Activated naive CD8-positive, alpha-beta T cell treated with anti-CD3 and anti-CD28 coated beads, Interleukin-2, amount 50 U/mL, for 16 hours (primary cell): Measurements from ENCODE around the gene NEU4.
"Not testable (repeated sequence)": the region's sequence is repeated elsewhere in the genome, so short reads cannot be mapped to it uniquely, and the experiment has no call there.

ENCODE experiments used
- DNase-seq: peaks from one replicate; pipeline ENCODE4 v3.0.0-alpha.2; 2020; ENCODE audit warnings: low read depth, low spot score

NEU4 gene

GRCh38 chr2:241775223-241776177 is 33.5 kb upstream of the NEU4 start:
- no peak for DNase-seq

DNA sequence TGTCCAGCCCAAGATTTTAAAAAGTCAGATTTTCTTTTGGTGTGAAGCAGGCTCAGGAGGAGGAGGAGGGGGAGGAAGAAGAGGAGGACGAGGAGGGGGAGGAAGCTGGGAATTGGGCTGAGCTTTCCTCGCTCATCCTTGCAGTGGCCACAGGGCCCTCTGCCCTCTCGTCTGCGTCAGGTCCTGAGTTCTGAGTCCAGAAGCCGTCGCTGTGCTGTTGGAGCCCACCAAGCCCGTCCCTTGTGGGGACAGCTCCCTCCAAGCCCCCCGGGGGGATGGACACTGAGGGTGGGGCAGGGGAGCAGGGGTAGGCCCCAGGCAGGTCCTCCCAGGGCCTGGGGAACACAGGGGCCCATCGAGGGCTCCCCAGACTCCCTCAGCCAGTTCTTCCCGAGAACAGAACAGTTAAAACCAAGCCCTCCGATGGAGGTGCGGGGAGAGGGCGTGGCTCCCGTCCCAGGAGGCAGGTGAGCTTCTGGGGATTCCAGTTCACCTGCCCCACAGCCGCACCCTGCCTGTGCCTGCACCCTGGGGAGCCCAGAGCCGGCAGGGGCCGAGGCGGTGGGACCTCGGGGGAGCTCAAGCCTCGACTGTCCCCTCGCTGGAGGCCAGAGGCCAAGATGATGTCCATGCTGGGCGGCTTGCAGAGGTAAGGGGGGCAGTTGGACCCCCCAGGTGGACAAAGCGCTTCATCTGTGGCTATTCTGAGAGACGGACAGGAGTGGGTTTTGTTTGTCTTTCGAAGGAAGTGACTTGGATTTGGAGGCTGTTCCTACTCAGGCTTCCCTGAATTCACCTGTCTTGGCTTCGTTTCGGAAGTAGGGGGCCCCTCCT is 32.4 kb upstream of the NEU4 start, which contains the start of gene GAL3ST2:
TSS of gene GAL3ST2 (plus strand) at position 487 of the 834 bp plus-strand sequence. CDS start at position 621, 134 bp downstream.
- DNase-seq = no peak

DNA sequence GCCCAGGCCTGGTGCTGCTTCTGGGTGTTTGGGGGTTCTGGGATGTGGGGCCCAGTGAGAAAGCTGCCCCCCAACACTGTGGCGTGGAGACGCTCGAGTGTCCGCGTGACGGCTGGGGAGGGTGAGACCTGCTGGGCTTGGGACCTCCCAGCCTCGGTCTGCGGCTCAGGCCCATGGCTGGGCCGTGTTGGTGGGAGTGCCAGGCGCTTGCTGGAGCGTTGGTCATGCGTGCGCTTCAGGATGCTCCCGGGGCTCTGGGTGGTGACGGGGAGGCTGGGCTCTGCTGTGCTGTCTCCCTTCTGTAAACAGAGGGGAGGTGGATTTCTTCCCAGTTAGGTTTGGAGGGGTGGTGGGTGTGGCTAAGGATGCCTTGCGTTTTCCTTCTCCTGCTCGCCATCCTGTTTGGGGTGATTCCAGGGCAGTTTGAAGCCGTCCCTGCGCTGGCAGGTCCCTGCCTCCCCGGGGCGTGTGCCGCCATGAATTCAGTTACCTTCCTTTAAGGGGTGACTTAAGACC is 31.8 kb upstream of the NEU4 start:
- no peak for DNase-seq

DNA sequence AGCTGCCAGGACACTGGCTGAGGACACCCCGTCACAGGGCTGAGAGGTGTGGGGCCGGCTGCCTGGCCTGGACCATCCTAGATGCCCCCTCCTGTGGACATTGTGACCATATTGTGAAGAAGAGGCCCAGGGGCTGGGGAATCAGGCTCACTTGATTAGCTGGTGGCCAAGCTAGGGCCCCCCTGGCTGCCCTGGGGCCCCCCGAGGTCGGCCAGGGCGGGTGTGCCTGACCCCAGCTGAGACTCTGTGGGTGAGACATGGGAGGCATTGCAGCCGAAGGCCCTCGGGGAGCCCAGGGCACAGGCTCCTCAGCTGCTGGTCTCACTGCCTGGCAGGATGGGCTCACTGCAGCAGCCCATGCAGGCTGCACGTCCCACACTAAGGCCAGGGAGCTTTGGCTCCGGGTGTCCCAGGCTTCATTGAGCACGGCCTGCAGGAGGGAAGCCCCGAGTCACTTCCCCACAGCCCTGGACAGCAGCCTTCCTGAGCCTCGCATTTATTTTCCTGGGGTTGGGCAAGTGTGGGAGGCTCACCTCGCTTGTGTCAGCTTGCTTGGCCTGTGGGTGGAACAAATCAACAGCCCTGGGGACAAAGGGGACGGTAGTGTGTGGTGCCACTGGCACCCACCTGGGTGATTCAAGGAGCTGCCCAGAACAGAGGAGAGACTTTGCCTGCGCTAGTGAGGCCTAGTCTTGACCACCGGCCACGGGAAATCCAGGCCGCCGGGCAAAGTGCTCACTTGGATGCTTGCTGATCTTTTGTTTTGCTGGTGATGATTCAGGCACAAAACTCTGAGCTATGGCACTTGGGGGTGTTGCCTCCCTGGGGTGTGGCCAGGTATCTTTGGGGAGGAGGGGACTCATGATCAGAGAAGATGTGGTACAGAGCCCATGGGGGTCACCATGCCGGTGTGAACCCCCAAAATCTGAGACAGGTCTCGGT is 31.0 kb upstream of the NEU4 start:
- no peak for DNase-seq

DNA sequence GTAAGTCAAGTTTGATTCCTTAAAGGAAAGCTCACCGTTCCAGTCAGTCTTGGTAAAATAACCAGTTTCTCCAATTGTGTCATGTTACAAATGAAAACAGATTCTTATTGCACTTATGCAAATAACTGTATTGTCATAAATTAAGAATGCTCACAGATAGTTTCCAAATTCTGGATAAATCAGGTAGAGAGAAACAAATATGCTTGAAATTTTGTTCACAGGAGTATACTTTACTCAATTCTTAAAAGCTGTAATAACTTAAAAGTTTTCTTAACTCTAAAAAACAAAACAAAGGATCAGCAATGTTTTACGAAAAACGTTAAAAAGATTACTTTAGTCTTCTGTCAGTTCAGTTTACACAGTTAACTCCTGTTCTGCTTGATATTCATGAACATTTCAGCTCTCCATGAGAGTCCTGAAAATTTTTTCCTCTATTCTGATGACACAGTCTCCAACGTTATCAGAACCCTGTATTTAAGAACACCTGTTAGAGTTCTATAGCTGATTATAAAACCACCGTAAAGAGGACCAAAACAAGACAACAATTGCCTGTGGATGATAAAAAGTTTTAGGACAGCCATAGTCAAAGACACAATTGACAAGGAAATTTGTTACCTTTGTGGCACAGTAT is 27.9 kb upstream of the NEU4 start:
- DNase-seq = no peak

DNA sequence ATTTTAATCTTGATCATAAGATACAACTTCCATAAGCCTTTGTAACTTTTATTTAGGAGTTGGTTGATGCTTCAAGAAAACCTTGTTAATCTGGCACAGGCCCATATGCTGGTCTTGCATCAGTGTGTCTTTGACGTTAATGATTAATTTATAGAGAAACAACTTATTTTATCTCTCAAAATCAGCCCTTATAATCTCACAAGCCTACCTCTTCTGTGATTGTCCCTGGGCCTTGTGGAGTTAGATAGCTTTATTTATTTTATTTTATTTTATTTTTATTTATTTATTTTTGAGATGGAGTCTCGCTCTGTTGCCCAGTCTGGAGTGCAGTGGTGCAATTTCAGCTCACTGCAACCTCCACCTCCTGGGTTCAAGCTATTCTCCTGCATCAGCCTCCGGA is 26.9 kb upstream of the NEU4 start:
- DNase-seq = not testable (repeated sequence)

- no peak for DNase-seq
Measured at GRCh38 chr2:241788135-241788534, 20.9 kb upstream of the NEU4 start.

DNA sequence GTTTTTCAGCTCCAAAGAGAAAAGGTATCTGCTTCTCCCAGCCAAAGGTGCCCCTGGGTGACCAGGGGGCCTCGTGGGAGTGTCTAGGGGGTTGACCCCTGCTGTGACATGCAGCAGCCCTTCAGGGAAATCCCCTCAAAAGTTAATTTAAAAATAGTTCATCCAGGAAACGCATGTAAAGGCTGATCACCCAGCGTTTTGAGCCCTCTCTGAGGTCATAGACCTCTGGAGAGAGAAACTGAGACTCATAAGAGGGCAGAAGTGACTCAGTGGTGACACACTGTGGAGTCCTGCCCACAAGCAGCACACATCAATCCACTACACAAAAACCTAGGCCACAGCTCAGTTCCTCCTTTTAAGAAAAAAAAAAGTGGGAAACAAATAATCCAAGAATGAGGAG is 20.4 kb upstream of the NEU4 start:
- no peak for DNase-seq

DNA sequence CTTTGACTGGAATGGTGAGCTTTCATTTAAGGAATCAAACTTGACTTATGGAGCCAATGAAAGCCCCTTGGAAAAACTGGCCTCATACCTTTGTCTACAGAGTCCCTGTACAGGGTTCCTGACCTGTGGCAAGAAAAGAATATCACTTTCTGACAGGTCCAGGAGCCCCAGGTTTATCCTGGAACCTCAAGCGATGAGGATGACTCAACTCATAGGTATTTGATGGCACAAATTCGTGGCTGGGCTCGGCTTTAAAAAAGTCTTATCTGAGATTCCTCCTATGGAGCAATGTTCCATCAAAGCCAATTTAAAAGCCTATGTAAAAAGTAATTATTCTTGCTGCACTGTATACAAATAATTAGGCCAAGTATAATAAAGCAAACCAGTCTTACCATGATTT is 17.6 kb upstream of the NEU4 start:
- not testable (repeated sequence) for DNase-seq

- DNase-seq = no peak
Measured at GRCh38 chr2:241793385-241793784, 15.6 kb upstream of the NEU4 start.

- DNase-seq = no peak
Measured at GRCh38 chr2:241794250-241794823, 14.7 kb upstream of the NEU4 start.

DNA sequence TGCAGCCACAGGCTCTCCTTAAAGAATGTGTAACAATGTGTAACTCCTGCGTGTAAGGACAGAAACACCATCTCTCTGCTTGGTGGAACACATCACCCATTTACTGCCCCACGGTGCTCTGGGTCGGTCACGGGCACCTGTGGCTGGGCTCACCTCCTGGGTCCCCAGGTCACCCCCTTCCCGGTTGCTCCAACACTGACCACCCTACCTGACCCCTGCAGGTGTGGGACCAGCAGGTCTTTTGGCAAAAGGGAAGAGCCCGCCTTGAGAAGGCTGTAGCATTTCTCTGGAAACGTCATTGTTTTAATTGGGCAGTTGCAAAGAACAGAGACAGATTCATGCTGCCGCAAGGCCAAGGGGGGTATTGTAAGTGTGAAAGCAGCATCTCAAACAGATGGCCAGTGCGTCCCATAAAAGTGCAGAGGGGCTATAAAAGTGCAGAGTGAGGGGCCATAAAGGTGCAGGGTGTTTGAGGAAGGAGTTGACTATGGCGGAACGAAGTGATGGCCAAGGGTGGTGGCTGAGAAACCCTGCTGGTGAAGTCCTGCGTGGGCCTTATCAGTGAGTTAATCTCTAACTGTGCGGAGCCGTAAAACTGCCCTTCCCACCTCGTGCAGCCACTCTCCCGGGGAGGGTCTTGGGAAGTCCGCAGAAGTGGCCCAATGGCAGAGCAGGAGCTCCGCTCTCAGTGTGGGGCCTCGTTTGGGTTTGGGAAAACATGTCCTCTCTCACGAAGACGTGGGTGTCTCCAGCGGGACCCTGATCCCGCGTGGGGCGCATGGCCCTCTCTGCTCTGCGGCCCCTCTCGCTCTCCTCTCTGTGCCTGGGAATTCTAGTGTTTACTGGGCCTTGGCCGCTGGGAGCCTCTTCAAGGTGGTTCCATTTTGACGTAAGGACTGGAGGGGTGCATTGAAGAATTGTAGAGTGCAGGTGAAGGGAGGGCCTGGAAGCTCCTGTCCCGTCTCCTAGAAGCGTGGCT is 13.7 kb upstream of the NEU4 start:
- DNase-seq = no peak

DNA sequence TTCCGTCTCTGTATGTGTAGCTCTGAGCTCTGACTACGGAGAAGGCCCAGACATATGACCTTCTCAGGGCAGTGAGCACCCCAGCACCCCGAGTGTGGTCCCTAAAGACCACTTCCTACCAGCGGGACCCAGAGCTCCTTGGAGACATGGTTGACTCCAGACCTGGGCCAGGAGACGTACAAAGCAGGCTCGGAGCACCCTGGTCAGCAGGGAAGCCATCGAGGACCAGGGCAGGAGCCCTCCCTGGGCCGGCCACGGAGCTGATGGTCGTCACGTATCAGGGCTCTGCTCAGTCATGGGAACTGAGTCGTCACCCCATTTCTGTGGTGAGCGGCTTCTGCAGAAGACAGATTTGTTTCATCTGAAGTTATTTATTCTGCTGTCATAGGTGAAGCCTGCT is 12.8 kb upstream of the NEU4 start:
- DNase-seq = no peak

GRCh38 chr2:241796610-241797138 is 12.3 kb upstream of the NEU4 start:
- no peak for DNase-seq

- no peak for DNase-seq
Measured at GRCh38 chr2:241797441-241798080, 11.4 kb upstream of the NEU4 start.

- DNase-seq = no peak
Measured at GRCh38 chr2:241798081-241798630, 10.8 kb upstream of the NEU4 start.

DNA sequence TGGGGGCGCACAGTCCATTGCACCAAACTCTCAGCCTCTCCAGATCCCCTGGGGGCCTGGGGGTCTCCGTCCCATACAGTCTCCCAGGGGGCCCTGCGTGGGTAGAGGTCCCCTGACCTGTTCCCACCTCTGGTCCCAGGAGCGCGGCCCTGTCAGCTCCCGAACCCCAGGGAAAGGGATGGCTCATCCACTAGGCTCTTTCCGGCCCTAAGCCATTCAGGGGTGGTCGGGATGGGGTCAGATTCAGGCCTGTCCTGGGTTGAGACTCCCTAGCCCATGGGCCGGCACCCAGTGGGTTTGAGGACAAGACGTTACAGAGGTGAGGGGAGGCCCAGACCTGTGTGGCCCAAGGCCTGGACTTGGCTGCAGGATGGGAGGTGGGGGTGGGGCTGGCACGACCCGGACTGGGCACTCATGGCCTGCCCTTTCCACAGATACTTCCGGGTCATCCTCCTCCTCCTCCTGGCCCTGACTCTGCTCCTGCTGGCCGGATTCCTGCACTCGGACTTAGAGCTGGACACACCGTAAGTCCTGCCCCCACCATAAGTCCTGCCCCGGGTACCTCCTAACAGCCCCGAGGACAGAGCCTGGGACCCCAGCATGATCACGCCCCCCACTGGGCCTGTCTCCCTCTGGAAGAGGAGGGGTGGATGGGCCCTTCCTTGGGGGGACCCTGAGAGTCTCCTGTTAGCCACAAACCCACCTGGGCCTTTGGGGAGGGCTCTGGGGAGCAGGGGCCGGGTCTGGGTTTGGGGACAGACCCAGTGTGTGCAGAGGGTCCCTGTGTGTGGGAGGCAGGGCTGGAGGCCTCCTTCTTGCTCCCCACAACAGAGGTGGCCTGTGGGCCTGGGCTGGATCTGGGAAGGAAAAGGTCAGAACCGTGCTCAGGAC is 10.1 kb upstream of the NEU4 start:
- DNase-seq = no peak
